ENCODE results near the gene ZNF598. TPM values are rescaled to one million over a fixed set of nuclear protein-coding genes. Genes with fewer than 3 reads are reported as not detected.

The ZNF598 gene
- 22.9 and 25.6 TPM in 2 replicates for total RNA-seq (2014; rRNA removed; shearing (Covaris generic))

DNA sequence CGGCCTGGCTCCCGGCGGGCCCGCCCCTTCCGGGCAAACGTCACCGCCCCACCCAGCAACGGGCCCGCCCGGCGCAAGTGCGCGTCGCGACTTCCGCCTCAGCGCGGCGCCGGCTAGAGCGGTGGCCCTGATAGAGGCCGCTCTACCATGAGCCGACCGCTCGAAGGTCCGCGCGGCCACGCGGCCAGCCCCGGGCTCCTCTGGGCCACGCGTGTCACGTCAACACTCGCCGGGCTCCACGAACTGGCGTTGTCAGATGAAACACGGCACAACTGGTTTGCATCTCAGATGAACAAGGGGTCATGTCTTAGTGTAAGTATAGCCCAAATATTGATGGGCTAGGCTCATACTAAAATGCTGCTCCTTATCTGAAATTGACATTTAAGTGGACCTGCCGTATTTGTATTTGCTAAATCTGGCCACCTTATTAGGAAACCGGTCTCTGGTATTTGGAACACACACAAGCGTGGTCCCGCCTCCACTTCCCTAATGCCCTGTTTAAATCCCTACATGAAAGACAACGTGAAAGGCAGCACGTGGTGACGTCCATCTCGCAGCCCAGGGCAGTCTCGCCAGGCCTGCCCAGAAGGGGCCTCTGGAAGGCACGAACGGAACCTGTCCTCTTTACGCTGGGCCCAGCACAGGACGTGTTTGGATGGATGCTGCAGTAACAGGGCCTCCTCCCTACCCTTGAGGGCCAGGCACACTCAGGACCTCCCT lies at the start of gene ZNF598:
Gene ZNF598 (minus strand): TSS at position 31 of the 720 bp plus-strand sequence.
- H3K27me3 ChIP-seq: no peaks in the 10 kb centered on the region
- H3K4me3 ChIP-seq: peak within 1 kb of the TSS; percentile 71
- H3K4me1 ChIP-seq: peaks cover 18% of the 10 kb centered on the region
- peak; percentile 79 to 87 for DNase-seq
- H3K36me3 ChIP-seq: 0 out of 2 replicates have a peak, but pooled peaks cover 6% of the 10 kb centered on the region
- peak within 1 kb of the TSS; percentile 78 for H3K27ac ChIP-seq
- H3K9me3 ChIP-seq (replicated peaks): no peaks in the 10 kb centered on the region

DNA sequence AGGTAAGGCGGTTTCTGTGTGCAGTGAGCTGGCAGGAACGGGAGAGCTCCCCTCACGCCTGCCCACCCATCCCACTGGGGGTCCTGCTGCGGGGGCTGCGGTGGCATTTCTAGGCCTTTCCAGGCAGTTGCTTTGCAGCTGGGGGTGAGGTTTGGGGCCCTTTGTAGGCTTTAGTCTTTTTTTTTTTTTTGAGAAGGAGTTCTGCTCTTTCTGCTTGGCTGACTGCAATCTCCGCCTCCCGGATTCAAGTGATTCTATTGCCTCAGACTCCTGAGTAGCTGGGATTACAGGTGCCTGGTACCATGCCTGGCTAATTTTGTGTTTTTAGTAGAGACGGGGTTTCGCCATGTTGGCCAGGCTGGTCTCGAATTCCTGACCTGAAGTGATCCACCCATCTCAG lies 49.3 kb upstream of the ZNF598 start:
- no peak for DNase-seq
- Histone ChIP-seq H3K36me3 (no peaks in the 10 kb centered on the region; the same call in 1 of the 2 replicates), H3K27me3 (no peaks in the 10 kb centered on the region), H3K27ac (no peak overlapping the region), H3K4me3 (no peak overlapping the region), H3K9me3 (replicated peaks) (no peaks in the 10 kb centered on the region), H3K4me1 (no peaks in the 10 kb centered on the region)

DNA sequence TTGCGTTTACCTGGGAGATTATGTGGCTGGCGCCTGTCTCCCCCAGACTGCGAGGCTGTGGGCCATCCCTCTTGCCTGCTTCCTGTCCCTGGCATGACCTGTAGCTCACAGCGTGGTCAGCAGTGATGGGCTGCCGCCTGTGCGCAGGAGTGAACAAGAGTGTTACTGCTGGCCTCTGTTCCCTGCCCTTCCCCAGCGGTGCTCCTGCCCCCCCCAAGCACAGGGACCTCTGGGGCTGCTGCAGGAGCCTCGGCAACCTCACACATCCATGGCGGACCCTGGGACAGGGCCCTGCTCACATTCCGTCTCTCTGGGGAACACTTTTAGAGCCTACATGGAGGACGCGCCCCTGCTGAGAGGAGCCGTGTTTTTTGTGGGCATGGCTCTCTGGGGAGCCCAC lies 48.8 kb upstream of the ZNF598 start:
- Histone ChIP-seq H3K36me3 (no peaks in the 10 kb centered on the region; the same call in 1 of the 2 replicates), H3K4me1 (no peaks in the 10 kb centered on the region)

DNA sequence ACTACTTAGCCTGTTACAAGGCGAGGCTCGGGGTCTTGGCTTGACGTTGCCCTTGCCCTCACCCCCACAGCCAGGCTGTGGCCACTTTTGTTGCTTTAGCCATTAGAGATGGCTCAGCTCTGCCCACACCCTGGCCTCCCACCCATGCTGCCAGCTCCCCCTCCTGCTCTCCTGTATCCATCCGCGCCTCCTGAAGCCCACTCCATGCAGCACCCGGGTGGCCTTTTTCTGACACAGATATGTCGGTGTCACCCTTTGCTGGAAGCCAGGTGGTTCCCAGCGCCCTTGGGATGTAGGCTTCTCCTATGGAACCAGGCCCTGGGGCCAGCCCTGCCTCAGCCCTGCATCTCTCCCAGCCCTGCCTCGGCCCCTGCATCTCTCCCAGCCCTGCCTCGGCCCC lies 47.8 kb upstream of the ZNF598 start:
- Histone ChIP-seq H3K36me3 (no peaks in the 10 kb centered on the region; the same call in 1 of the 2 replicates), H3K9me3 (replicated peaks) (no peaks in the 10 kb centered on the region), H3K4me3 (no peak overlapping the region), H3K27me3 (no peaks in the 10 kb centered on the region), H3K4me1 (no peaks in the 10 kb centered on the region), H3K27ac (no peak overlapping the region)
- DNase-seq: no peak

More for the DNA sequence above, 48.8 kb upstream of the ZNF598 start:
- Histone ChIP-seq H3K27ac (no peak overlapping the region), H3K4me3 (no peak overlapping the region), H3K27me3 (no peaks in the 10 kb centered on the region), H3K9me3 (replicated peaks) (no peaks in the 10 kb centered on the region)
- DNase-seq: no peak

DNA sequence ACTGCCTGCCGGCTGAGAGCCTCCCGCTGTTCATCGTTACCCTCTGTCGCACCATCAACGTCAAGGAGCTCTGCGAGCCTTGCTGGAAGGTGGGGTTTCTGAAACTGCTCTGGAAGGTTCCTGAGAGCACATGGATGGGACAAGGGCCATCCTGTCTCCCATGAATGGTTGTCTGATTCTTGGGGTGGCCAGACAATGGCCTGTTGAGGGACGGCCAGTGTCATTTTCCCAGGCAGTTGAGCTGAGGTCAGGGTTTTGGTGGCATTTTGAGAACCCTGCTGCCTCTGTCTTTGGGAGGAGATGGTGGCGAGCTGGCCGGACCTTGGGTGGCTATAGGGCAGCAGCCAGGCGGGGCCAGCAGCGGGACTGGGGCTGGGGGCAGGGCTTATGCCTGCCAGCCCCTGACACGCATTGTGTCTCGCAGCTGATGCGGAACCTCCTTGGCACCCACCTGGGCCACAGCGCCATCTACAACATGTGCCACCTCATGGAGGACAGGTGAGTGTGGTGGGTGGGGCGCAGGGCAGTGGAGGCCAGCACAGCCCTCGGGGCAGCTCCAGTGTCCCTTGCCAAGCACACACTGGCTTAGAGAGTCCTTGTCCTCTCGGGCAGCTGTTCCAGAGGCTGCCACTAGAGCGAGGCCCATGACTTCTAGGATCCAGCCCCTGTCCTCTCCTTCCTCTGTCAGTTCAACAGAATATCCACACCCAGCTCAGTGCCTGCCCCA lies 47.2 kb upstream of the ZNF598 start:
- H3K27me3 ChIP-seq: no peaks in the 10 kb centered on the region
- no peaks in the 10 kb centered on the region for H3K9me3 ChIP-seq (replicated peaks)
- no peak overlapping the region for H3K27ac ChIP-seq
- H3K4me1 ChIP-seq: no peaks in the 10 kb centered on the region
- no peak for DNase-seq
- H3K4me3 ChIP-seq: no peak overlapping the region
- H3K36me3 ChIP-seq: no peaks in the 10 kb centered on the region; the same call in 1 of the 2 replicates

DNA sequence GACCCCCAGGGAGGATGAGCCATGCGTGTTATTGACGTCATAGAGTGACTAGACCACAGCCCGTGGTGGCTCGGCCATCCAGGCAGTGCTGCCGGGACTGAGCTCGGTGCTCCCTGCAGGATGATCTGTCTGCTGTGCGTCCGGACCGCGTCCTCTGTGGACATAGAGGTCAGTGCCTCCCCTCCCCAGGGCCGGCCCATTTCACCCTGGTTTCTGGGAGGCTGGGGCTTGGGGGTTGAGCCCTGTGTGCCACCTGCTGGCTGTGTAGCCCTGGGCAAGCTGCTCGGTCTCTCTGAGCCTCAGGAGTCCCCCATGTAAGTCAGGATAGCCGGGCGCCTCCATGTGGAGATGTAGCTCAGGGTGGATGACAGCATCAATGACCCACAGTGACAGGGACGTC lies 46.5 kb upstream of the ZNF598 start:
- H3K36me3 ChIP-seq: no peaks in the 10 kb centered on the region; the same call in 1 of the 2 replicates
- H3K9me3 ChIP-seq (replicated peaks): no peaks in the 10 kb centered on the region
- no peaks in the 10 kb centered on the region for H3K4me1 ChIP-seq
- H3K27ac ChIP-seq: no peak overlapping the region
- H3K27me3 ChIP-seq: no peaks in the 10 kb centered on the region
- no peak for DNase-seq
- H3K4me3 ChIP-seq: no peak overlapping the region

DNA sequence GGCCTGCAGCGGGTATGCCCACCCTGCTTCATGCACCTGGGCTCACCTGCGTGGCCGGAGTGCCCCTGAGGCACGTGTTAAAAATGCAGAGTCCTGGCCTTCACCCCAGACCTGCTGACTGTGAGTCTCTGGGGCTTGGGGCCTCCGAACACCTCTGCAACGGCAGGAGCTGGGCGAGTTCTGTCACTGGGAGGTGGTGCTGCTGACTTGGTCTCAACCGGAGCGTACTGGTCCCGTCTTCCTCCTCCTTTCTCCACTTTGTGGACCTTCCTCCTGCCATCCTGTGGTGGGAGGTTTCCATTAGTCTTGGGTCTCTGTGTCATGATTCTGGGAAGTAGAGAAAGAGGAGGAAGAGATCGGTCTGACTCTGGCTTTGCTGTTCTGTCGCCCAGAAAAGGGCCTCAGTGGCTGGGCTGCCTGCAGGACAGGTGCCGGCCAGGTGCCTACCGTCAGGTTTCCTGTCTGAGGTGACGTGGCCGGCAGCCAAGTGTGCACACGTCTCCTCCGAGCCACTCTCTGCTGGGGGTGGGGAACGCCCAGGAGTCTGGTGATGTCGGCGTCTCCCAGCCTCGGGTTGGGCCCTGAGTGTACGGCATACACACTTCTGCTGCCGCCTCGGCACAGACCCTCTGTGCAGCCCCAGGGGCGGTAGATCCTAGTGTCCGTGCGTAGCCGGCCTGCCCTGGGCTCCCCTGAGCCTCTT lies 45.1 kb upstream of the ZNF598 start:
- Histone ChIP-seq H3K27me3 (no peaks in the 10 kb centered on the region), H3K36me3 (peaks cover 4% of the 10 kb centered on the region; the same call in 1 of the 2 replicates), H3K9me3 (replicated peaks) (no peaks in the 10 kb centered on the region), H3K4me1 (no peaks in the 10 kb centered on the region), H3K27ac (no peak overlapping the region), H3K4me3 (no peak overlapping the region)
- no peak for DNase-seq

DNA sequence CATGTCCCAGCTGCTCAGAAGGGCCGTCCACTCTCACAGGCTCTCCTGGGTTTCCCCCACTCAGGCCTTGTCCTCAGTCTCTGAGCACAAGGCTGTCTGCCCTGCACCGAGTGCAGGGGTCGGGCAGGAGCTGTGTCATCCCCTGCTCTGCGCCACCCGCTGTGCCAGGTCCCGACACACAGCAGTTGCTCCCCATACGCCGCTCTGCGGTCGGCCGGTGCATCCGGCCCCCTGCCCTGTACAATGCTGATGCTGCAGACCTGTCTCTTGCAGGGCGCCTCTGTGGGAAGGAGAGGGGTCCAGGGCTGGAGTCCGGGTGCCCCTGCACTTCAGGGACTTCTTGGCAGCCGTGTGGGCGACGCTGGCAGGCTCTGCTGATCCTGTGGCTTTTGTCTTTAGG lies 44.3 kb upstream of the ZNF598 start:
- Histone ChIP-seq H3K27me3 (no peaks in the 10 kb centered on the region), H3K9me3 (replicated peaks) (no peaks in the 10 kb centered on the region), H3K36me3 (peaks cover 4% of the 10 kb centered on the region; the same call in 1 of the 2 replicates), H3K4me3 (no peak overlapping the region), H3K4me1 (no peaks in the 10 kb centered on the region), H3K27ac (no peak overlapping the region)
- no peak for DNase-seq

DNA sequence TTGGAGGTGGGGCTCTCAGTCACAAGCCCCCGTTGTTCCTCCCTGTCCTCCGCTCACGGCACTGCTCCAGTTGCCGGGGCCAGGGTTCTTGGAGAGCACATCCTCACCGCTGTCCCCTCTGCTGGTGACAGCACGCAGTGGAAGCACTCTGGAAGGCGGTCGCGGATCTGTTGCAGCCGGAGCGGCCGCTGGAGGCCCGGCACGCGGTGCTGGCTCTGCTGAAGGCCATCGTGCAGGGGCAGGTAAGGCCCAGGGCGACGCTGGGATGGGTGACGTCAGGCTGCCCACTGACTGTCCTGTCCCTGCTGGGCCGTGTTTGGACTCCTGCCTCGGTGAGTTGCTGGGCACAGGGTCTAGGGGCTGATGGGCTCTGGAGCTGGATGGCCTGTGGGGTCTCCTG lies 43.6 kb upstream of the ZNF598 start:
- Histone ChIP-seq H3K36me3 (peaks cover 4% of the 10 kb centered on the region; the same call in 1 of the 2 replicates), H3K4me1 (peaks cover 2% of the 10 kb centered on the region; the same call in 1 of the 2 replicates), H3K27ac (no peak overlapping the region), H3K4me3 (no peak overlapping the region), H3K9me3 (replicated peaks) (no peaks in the 10 kb centered on the region), H3K27me3 (no peaks in the 10 kb centered on the region)
- DNase-seq: no peak

DNA sequence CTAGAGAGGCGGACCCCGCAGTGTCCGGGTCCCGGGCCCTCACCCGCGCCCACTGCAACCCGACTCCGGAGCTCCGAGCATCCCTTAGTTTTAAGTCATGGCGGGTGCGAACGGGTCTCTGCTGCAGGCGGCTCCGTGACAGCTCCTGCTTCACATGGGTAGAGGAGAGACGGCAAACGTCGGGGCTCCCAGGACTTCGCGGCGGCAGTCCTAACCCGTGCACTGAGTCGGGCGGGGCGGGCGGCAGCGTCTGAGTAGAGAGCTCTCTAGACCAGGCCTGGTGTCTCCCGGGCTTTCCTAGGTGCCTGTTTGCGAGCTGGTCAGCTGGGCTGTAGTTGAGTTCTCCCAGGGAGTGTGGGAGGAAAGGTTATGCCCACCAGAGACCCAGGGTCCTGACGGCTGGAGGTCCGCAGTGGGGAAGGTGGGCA lies 38.5 kb upstream of the ZNF598 start:
- Histone ChIP-seq H3K9me3 (replicated peaks) (no peaks in the 10 kb centered on the region), H3K4me1 (peaks cover 2% of the 10 kb centered on the region; the same call in 1 of the 2 replicates), H3K27ac (no peak overlapping the region), H3K4me3 (peak overlapping the region; percentile 86), H3K27me3 (no peaks in the 10 kb centered on the region), H3K36me3 (peaks cover 4% of the 10 kb centered on the region; the same call in 1 of the 2 replicates)
- DNase-seq: no peak

DNA sequence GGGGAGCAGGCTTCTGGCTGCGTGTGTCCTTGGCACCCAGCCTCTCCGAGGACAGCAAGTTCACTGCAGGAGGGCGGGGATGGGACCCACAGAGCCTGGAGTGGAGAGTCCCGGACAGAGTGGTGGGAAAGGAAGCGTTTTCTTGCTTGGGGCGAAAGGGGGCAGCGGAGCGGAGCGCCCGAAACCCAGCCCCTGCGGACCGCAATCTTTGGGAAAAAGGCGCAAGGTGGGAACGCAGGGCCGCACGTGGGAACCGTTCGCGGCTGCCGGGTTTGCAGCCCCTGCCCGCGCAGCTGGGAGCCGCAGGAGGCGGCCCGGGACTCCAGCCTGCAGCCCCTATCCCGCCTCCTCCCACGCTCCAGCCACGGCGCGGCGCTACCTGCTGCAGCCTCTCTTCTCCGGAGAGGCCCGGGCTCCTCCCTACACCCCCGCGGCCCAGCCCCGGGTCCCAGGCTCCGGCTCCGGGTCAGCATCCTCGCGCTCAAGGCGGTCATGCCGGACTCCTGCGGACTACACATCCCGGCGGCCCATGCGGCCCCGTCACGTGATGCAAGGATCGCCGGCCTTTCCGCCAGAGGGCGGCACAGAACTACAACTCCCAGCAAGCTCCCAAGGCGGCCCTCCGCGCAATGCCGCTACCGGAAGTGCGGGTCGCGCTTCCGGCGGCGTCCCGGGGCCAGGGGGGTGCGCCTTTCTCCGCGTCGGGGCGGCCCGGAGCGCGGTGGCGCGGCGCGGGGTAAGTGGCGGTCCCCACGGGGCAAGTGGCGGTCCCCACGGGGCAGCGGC lies 37.9 kb upstream of the ZNF598 start, which contains the start of the genes NTHL1 and TSC2:
Gene NTHL1 (minus strand): TSS at position 505 of the 786 bp plus-strand sequence. CDS start 11 bp downstream, at position 494.
Gene TSC2 (plus strand): TSS at position 656 of the 786 bp plus-strand sequence. CDS start 631 bp downstream, outside the sequence.
- peaks cover 4% of the 10 kb centered on the region; the same call in 1 of the 2 replicates for H3K36me3 ChIP-seq
- peak within 1 kb of the TSS; percentile 86 for H3K4me3 ChIP-seq
- peaks cover 2% of the 10 kb centered on the region for H3K4me1 ChIP-seq
- H3K27me3 ChIP-seq: no peaks in the 10 kb centered on the region
- no peaks in the 10 kb centered on the region for H3K9me3 ChIP-seq (replicated peaks)
- no peak within 1 kb of the TSS for H3K27ac ChIP-seq
- peak; percentile 94 to 95 for DNase-seq

DNA sequence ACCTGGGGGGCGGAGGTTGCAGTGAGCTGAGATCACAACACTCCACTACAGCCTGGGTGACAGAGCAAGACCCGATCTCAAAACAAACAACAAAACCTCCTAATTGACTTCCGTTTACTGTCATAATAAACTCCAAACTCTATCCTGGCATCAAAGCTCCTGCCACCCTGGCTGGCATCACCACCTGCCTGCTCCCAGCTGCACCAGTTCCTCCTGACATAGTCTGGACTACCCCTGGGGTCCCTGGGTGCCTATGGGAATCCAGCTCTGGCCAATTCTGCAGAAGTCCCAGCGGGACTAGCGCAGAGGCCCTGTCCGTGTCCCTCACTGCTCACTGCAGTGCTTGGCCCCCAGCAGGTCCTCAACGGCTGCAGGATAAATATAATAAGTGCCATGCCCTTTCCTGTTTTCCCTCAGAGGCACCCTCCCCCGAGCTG lies 37.3 kb upstream of the ZNF598 start:
- H3K9me3 ChIP-seq (replicated peaks): no peaks in the 10 kb centered on the region
- no peaks in the 10 kb centered on the region for H3K27me3 ChIP-seq
- H3K4me3 ChIP-seq: peak overlapping the region; percentile 86
- DNase-seq: no peak
- H3K27ac ChIP-seq: no peak overlapping the region
- H3K4me1 ChIP-seq: peaks cover 8% of the 10 kb centered on the region
- peaks cover 4% of the 10 kb centered on the region; the same call in 1 of the 2 replicates for H3K36me3 ChIP-seq

DNA sequence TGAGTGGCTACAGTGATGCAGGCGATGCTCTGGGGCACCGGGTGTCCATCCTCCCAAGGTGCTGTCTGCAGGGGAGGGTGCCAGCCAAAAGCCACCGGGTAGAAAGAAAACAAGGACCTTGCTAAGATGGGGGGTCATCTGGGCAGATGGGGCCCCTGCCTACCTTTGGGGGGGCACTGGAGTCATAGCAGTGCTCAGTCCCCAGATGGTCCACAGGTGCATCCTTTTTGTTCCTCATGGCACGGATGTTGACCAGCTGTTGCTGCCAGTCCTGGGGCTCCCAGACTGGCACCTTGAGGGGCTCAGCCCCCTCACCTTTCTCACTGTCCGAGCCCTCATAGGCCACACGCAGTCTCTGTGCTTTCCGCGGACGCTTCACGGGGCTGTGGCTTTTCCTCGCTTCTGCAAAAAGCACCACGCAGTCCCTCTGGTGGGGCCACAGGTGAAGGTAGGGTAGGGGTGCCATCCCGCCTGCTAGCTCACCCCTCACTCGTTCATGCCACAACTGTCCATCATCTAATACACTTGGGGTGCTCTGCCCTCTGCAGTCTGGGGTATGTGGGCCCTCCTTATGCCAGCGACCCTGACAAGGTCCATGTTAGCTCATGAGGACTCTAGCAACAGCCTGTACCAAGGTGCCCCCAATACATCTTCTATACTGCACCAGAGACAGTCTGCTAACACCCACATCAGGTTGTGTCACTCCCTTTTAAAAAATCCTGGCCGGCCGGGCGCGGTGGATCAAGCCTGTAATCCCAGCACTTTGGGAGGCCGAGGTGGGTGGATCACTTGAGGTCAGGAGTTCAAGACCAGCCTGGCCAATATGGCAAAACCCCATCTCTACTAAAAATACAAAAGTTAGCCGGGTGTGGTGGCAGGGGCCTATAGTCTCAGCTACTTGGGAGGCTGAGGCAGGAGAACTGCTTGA lies 36.6 kb upstream of the ZNF598 start:
- Histone ChIP-seq H3K4me1 (peaks cover 15% of the 10 kb centered on the region), H3K9me3 (replicated peaks) (no peaks in the 10 kb centered on the region), H3K27me3 (no peaks in the 10 kb centered on the region), H3K4me3 (no peak overlapping the region), H3K27ac (no peak overlapping the region), H3K36me3 (peaks cover 4% of the 10 kb centered on the region; the same call in 1 of the 2 replicates)
- DNase-seq: no peak

All from SJCRH30 (cell line).